ENCODE results near the gene VPS13D. TPM values are rescaled to one million over a fixed set of nuclear protein-coding genes. Genes with fewer than 3 reads are reported as not detected.

Gene VPS13D
- total and polyA plus RNA-seq, 2 donors (not counting 3 experiments of a cell fraction or from before 2014, with no cell fraction given) = 13.6 to 48.5 TPM

DNA sequence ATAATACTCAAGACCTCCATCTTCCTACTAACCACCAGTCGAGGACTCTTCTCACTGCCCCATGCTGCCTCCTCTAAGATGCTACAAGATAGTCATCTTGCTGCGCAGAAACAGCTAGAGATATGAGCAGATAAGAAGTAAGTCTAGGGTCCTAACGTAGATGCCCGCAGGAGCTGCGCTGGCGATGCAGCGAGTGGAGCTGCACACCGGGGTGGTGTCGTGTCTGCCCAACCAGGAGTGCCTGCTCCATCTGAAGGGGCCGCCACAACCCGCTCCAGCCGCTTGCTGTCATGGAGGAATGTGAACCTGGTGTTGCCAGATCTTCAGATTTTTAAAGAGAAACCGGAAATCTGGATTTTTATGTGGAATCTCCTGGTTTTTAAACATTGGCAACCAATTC, 175.1 kb downstream of the VPS13D start:
- Histone ChIP-seq H3K9ac (replicated peaks; ENCODE audit: extremely low read depth, insufficient read depth, low read length) (no peak overlapping the region), H3K27ac (ENCODE audit: insufficient read depth, low read depth, low read length) (no peak overlapping the region), H2AFZ (ENCODE audit: low read depth, low read length) (no peak overlapping the region), H3K4me1 (ENCODE audit: control insufficient read depth, extremely low read depth, insufficient read depth, low read length) (peaks cover 33% of the 10 kb centered on the region), H4K20me1 (replicated peaks; ENCODE audit: control insufficient read depth, extremely low read depth, insufficient read depth, low read length) (no peaks in the 10 kb centered on the region), H3K4me2 (ENCODE audit: insufficient read depth, low read length) (no peak overlapping the region), H3K9me3 (replicated peaks; ENCODE audit: control insufficient read depth, insufficient read depth, low read length) (no peaks in the 10 kb centered on the region), H3K79me2 (ENCODE audit: control insufficient read depth, insufficient read depth, low read length) (no peaks in the 10 kb centered on the region), H3K27me3 (ENCODE audit: control insufficient read depth in 2 of 2, insufficient read depth in 2 of 2, low read length in 2 of 2) (no peaks in the 10 kb centered on the region), H3K36me3 (ENCODE audit: control insufficient read depth in 2 of 2, extremely low read depth in 1 of 2, insufficient read depth in 2 of 2, low read length in 2 of 2) (peaks cover 0 to 14% of the 10 kb centered on the region in 2 experiments), H3K9me1 (replicated peaks; ENCODE audit: control insufficient read depth, extremely low read depth, insufficient read depth, low read length) (no peaks in the 10 kb centered on the region), H3K4me3 (replicated peaks in 1 of 3; ENCODE audit: insufficient read depth in 1 of 3, low read depth in 1 of 3, low read length in 3 of 3) (no peak overlapping the region)
- BruUV-seq (replicated peaks) = no TSS peak
- CTCF ChIA-PET = interaction anchor here (0.6 to 4.6 kb wide), 4 partner anchors 19 to 214 kb away, joined by 3 to 59 read pairs (median 4); partner anchors contain the start of gene DHRS3
- no peak for DNase-seq (ENCODE audit: low read depth, low spot score)
- dilution Hi-C loops (cut with MboI; ENCODE audit: extremely low pct_ligation_motif_present, low sequenced_read_pairs) = no loop called here
- FAIRE-seq = no peak
- TF ChIP-seq FOS (IDR thresholded peaks at IDR 0.05; ENCODE audit: borderline replicate concordance, insufficient read depth, low read length) (no peak), JUN (IDR thresholded peaks at IDR 0.05; ENCODE audit: borderline replicate concordance, insufficient read depth, insufficient read length, low read depth) (no peak), EZH2 (IDR thresholded peaks at IDR 0.05; ENCODE audit: borderline replicate concordance, low read depth, low read length, severe bottlenecking) (no peak), POLR2A (IDR thresholded peaks at IDR 0.05; ENCODE audit: low read depth, low read length) (no peak), MYC (IDR thresholded peaks at IDR 0.05; ENCODE audit: low read depth, low read length) (no peak), POLR2AphosphoS5 (IDR thresholded peaks at IDR 0.05; ENCODE audit: insufficient read depth, low read depth, low read length) (no peak), GATA2 (IDR thresholded peaks at IDR 0.05; ENCODE audit: insufficient read depth, insufficient read length, low read depth, low read length) (no peak)
- TF ChIP-seq, protein P1, sequence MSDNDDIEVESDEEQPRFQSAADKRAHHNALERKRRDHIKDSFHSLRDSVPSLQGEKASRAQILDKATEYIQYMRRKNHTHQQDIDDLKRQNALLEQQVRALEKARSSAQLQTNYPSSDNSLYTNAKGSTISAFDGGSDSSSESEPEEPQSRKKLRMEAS (IDR thresholded peaks at IDR 0.05; ENCODE audit: insufficient read depth, insufficient read length) = no peak
- TF ChIP-seq, protein P2, sequence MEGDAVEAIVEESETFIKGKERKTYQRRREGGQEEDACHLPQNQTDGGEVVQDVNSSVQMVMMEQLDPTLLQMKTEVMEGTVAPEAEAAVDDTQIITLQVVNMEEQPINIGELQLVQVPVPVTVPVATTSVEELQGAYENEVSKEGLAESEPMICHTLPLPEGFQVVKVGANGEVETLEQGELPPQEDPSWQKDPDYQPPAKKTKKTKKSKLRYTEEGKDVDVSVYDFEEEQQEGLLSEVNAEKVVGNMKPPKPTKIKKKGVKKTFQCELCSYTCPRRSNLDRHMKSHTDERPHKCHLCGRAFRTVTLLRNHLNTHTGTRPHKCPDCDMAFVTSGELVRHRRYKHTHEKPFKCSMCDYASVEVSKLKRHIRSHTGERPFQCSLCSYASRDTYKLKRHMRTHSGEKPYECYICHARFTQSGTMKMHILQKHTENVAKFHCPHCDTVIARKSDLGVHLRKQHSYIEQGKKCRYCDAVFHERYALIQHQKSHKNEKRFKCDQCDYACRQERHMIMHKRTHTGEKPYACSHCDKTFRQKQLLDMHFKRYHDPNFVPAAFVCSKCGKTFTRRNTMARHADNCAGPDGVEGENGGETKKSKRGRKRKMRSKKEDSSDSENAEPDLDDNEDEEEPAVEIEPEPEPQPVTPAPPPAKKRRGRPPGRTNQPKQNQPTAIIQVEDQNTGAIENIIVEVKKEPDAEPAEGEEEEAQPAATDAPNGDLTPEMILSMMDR (IDR thresholded peaks at IDR 0.05; ENCODE audit: extremely low read depth in 1 of 2, insufficient read depth in 1 of 2, low read depth in 1 of 2, low read length in 2 of 2) = no peak
- intact Hi-C loops (cut with micrococcal nuclease) = loop anchor here (10.0 kb wide), 1 partner anchor 110 kb away; no protein-coding TSS in a partner anchor
- POLR2A ChIA-PET = no interaction called here

All from endothelial cell of umbilical vein (primary cell).